ENCODE data around the gene PPM1D. TPM values are rescaled to one million over a fixed set of nuclear protein-coding genes. Genes with fewer than 3 reads are reported as not detected.
"Not testable (repeated sequence)": the region's sequence is repeated elsewhere in the genome, so short reads cannot be mapped to it uniquely, and the experiment has no call there.

PPM1D gene
- 10 to 100 TPM; 13.1 to 20.0 TPM for total RNA-seq

- Mint-ChIP-seq H3K9me3 (no peaks in the 10 kb centered on the region), H3K4me3 (peak within 1 kb of the TSS; percentile 94 to 100), H3K27me3 (ENCODE audit: low read depth) (no peaks in the 10 kb centered on the region), H3K4me1 (ENCODE audit: low read depth) (peaks cover 41% of the 10 kb centered on the region), H3K27ac (peak within 1 kb of the TSS; percentile 96), H3K36me3 (ENCODE audit: insufficient read depth in 2 of 2) (peaks cover 0 to 2% of the 10 kb centered on the region in 2 donors)
- peak; percentile 93 to 94 for ATAC-seq (replicated peaks in 1 of 2)
- DNase-seq = peak; percentile 99
Observed at GRCh38 chr17:60599620-60600489, at the start of gene PPM1D. PPM1D (plus strand) TSS chr17:60600193; CDS start chr17:60600415, 222 bp downstream.

- H3K9me3 Mint-ChIP-seq; H3K27me3 Mint-ChIP-seq (ENCODE audit: low read depth); ATAC-seq (replicated peaks in 1 of 2); H3K4me1 Mint-ChIP-seq (ENCODE audit: low read depth); DNase-seq; H3K27ac Mint-ChIP-seq; H3K4me3 Mint-ChIP-seq; H3K36me3 Mint-ChIP-seq (ENCODE audit: insufficient read depth in 2 of 2): not testable (repeated sequence)
Observed at GRCh38 chr17:60552255-60552654, 47.7 kb upstream of the PPM1D start.

GRCh38 chr17:60554377-60554788 is 45.6 kb upstream of the PPM1D start:
- Mint-ChIP-seq H3K4me3 (no peak overlapping the region), H3K27me3 (ENCODE audit: low read depth) (no peaks in the 10 kb centered on the region), H3K4me1 (ENCODE audit: low read depth) (no peaks in the 10 kb centered on the region), H3K27ac (no peak overlapping the region), H3K36me3 (ENCODE audit: insufficient read depth in 2 of 2) (peaks cover 0 to 6% of the 10 kb centered on the region in 2 donors), H3K9me3 (peaks cover 0 to 7% of the 10 kb centered on the region in 2 donors)
- ATAC-seq (replicated peaks in 1 of 2) = no peak
- DNase-seq = no peak

- no peak overlapping the region for H3K27ac Mint-ChIP-seq
- H3K27me3 Mint-ChIP-seq (ENCODE audit: low read depth) = no peaks in the 10 kb centered on the region
- no peak overlapping the region for H3K4me3 Mint-ChIP-seq
- no peaks in the 10 kb centered on the region for H3K4me1 Mint-ChIP-seq (ENCODE audit: low read depth)
- ATAC-seq (replicated peaks in 1 of 2) = no peak
- DNase-seq = no peak
- peaks cover 0 to 7% of the 10 kb centered on the region in 2 donors for H3K9me3 Mint-ChIP-seq
- peaks cover 0 to 6% of the 10 kb centered on the region in 2 donors for H3K36me3 Mint-ChIP-seq (ENCODE audit: insufficient read depth in 2 of 2)
Observed at GRCh38 chr17:60555786-60556185, 44.2 kb upstream of the PPM1D start.

GRCh38 chr17:60557805-60558204 is 42.2 kb upstream of the PPM1D start:
- DNase-seq = no peak
- no peaks in the 10 kb centered on the region for H3K27me3 Mint-ChIP-seq (ENCODE audit: low read depth)
- H3K27ac Mint-ChIP-seq = no peak overlapping the region
- peaks cover 0 to 6% of the 10 kb centered on the region in 2 donors for H3K36me3 Mint-ChIP-seq (ENCODE audit: insufficient read depth in 2 of 2)
- H3K4me3 Mint-ChIP-seq = no peak overlapping the region
- ATAC-seq (replicated peaks in 1 of 2) = no peak
- H3K4me1 Mint-ChIP-seq (ENCODE audit: low read depth) = no peaks in the 10 kb centered on the region
- H3K9me3 Mint-ChIP-seq = peaks cover 0 to 7% of the 10 kb centered on the region in 2 donors

- Mint-ChIP-seq H3K9me3 (peaks cover 0 to 7% of the 10 kb centered on the region in 2 donors), H3K27ac (no peak overlapping the region), H3K4me3 (no peak overlapping the region), H3K36me3 (ENCODE audit: insufficient read depth in 2 of 2) (peaks cover 0 to 6% of the 10 kb centered on the region in 2 donors), H3K4me1 (ENCODE audit: low read depth) (no peaks in the 10 kb centered on the region), H3K27me3 (ENCODE audit: low read depth) (no peaks in the 10 kb centered on the region)
- DNase-seq (no peak), ATAC-seq (replicated peaks in 1 of 2) (no peak)
Observed at GRCh38 chr17:60559659-60559994, 40.4 kb upstream of the PPM1D start.

- H3K4me3 Mint-ChIP-seq = no peak overlapping the region
- DNase-seq (no peak), ATAC-seq (replicated peaks in 1 of 2) (no peak)
- H3K4me1 Mint-ChIP-seq (ENCODE audit: low read depth) = no peaks in the 10 kb centered on the region
- no peaks in the 10 kb centered on the region for H3K27me3 Mint-ChIP-seq (ENCODE audit: low read depth)
- H3K27ac Mint-ChIP-seq = no peak overlapping the region
- H3K36me3 Mint-ChIP-seq (ENCODE audit: insufficient read depth in 2 of 2) = peaks cover 0 to 6% of the 10 kb centered on the region in 2 donors
- peaks cover 0 to 7% of the 10 kb centered on the region in 2 donors for H3K9me3 Mint-ChIP-seq
Observed at GRCh38 chr17:60559995-60560859, 39.8 kb upstream of the PPM1D start.

GRCh38 chr17:60560860-60561257 is 39.1 kb upstream of the PPM1D start:
- DNase-seq = no peak
- ATAC-seq (replicated peaks in 1 of 2) = no peak
- Mint-ChIP-seq H3K9me3 (peaks cover 0 to 7% of the 10 kb centered on the region in 2 donors), H3K27ac (no peak overlapping the region), H3K36me3 (ENCODE audit: insufficient read depth in 2 of 2) (peaks cover 0 to 6% of the 10 kb centered on the region in 2 donors), H3K4me3 (no peak overlapping the region), H3K27me3 (ENCODE audit: low read depth) (no peaks in the 10 kb centered on the region), H3K4me1 (ENCODE audit: low read depth) (no peaks in the 10 kb centered on the region)

- DNase-seq (no peak), ATAC-seq (replicated peaks in 1 of 2) (no peak)
- Mint-ChIP-seq H3K4me1 (ENCODE audit: low read depth) (no peaks in the 10 kb centered on the region), H3K27me3 (ENCODE audit: low read depth) (no peaks in the 10 kb centered on the region), H3K4me3 (no peak overlapping the region), H3K27ac (no peak overlapping the region), H3K36me3 (ENCODE audit: insufficient read depth in 2 of 2) (peaks cover 0 to 6% of the 10 kb centered on the region in 2 donors), H3K9me3 (peaks cover 0 to 7% of the 10 kb centered on the region in 2 donors)
Observed at GRCh38 chr17:60562421-60562820, 37.6 kb upstream of the PPM1D start.

GRCh38 chr17:60563743-60564142 is 36.2 kb upstream of the PPM1D start:
- H3K9me3 Mint-ChIP-seq = peaks cover 0 to under 1% of the 10 kb centered on the region in 2 donors
- DNase-seq (no peak), ATAC-seq (replicated peaks in 1 of 2) (no peak)
- H3K4me3 Mint-ChIP-seq = no peak overlapping the region
- no peaks in the 10 kb centered on the region for H3K27me3 Mint-ChIP-seq (ENCODE audit: low read depth)
- no peaks in the 10 kb centered on the region for H3K4me1 Mint-ChIP-seq (ENCODE audit: low read depth)
- H3K36me3 Mint-ChIP-seq (ENCODE audit: insufficient read depth in 2 of 2) = no peaks in the 10 kb centered on the region
- no peak overlapping the region for H3K27ac Mint-ChIP-seq

- Mint-ChIP-seq H3K36me3 (ENCODE audit: insufficient read depth in 2 of 2) (no peaks in the 10 kb centered on the region), H3K27ac (no peak overlapping the region), H3K4me3 (no peak overlapping the region), H3K27me3 (ENCODE audit: low read depth) (no peaks in the 10 kb centered on the region), H3K4me1 (ENCODE audit: low read depth) (no peaks in the 10 kb centered on the region), H3K9me3 (no peaks in the 10 kb centered on the region)
- ATAC-seq (replicated peaks in 1 of 2) = no peak
- DNase-seq = no peak
Observed at GRCh38 chr17:60565233-60565632, 34.8 kb upstream of the PPM1D start.

GRCh38 chr17:60573236-60574051 is 26.5 kb upstream of the PPM1D start:
- Mint-ChIP-seq H3K27me3 (ENCODE audit: low read depth) (peaks cover 12% of the 10 kb centered on the region), H3K36me3 (ENCODE audit: insufficient read depth in 2 of 2) (no peaks in the 10 kb centered on the region), H3K4me3 (no peak overlapping the region), H3K4me1 (ENCODE audit: low read depth) (peaks cover 13% of the 10 kb centered on the region), H3K27ac (no peak overlapping the region), H3K9me3 (no peaks in the 10 kb centered on the region)
- no peak for ATAC-seq (replicated peaks in 1 of 2)
- DNase-seq = no peak
